RWPE2 (cell line): ENCODE measurements around the gene SHROOM1.

ENCODE experiments used
- ATAC-seq: fragments of 200-7000 bp; cut with Tn5 transposase; 3 replicates; pipeline ENCODE4 v1.9.1; 2021; ENCODE audit warnings: low read depth
- DNase-seq: peaks from one replicate; pipeline ENCODE4 v3.0.0-alpha.2; 2020; ENCODE audit warnings: low spot score
- H3K27ac ChIP-seq: fragments of 450-650 bp; 2 replicates; pipeline ENCODE4 v1.5.1; 2017; ENCODE audit warnings: mild to moderate bottlenecking; ENCODE audit not compliant: poor library complexity, severe bottlenecking
- H3K27me3 ChIP-seq: fragments of 250-450 bp; sonication (Bioruptor Pico); 2 replicates; pipeline ENCODE4 v1.5.1; 2021; ENCODE audit warnings: mild to moderate bottlenecking, moderate library complexity; ENCODE audit not compliant: insufficient read depth, poor library complexity, severe bottlenecking
- H3K36me3 ChIP-seq: fragments of 250-450 bp; sonication (Bioruptor Pico); 2 replicates; pipeline ENCODE4 v1.5.1; 2020; ENCODE audit warnings: low read depth, mild to moderate bottlenecking, moderate library complexity
- H3K4me1 ChIP-seq: fragments of 250-450 bp; sonication (Bioruptor Pico); 2 replicates; pipeline ENCODE4 v1.5.1; 2021; ENCODE audit warnings: mild to moderate bottlenecking, moderate library complexity; ENCODE audit not compliant: insufficient read depth, poor library complexity, severe bottlenecking
- H3K4me3 ChIP-seq: fragments of 250-450 bp; sonication (Bioruptor Pico); 2 replicates; pipeline ENCODE4 v1.5.1; 2021; ENCODE audit warnings: mild to moderate bottlenecking, moderate library complexity; ENCODE audit not compliant: severe bottlenecking
- H3K9me3 ChIP-seq: fragments of 250-450 bp; sonication (Bioruptor Pico); 2 replicates; pipeline ENCODE4 v1.5.1; 2021; ENCODE audit warnings: mild to moderate bottlenecking, moderate library complexity; ENCODE audit not compliant: severe bottlenecking
- CTCF ChIP-seq: fragments of 450-650 bp; IDR thresholded peaks from one replicate; pipeline ENCODE4 v1.5.1; 2017; ENCODE audit warnings: mild to moderate bottlenecking, moderate library complexity; ENCODE audit not compliant: poor library complexity, severe bottlenecking

The SHROOM1 gene

GRCh38 chr5:132823481-132824050, 6.9 kb downstream of the SHROOM1 start:
- no peaks in the 10 kb centered on the region for H3K27me3 ChIP-seq
- DNase-seq (no peak), ATAC-seq (no peak)
- H3K36me3 ChIP-seq, result no peaks in the 10 kb centered on the region
- H3K9me3 ChIP-seq, result no peaks in the 10 kb centered on the region
- no peaks in the 10 kb centered on the region for H3K4me1 ChIP-seq
- H3K27ac ChIP-seq, result no peak overlapping the region
- no peak overlapping the region for H3K4me3 ChIP-seq
- TF ChIP-seq CTCF, result no peak

- Histone ChIP-seq H3K27ac (no peak overlapping the region), H3K4me3 (no peak overlapping the region), H3K36me3 (no peaks in the 10 kb centered on the region), H3K4me1 (no peaks in the 10 kb centered on the region), H3K9me3 (no peaks in the 10 kb centered on the region), H3K27me3 (no peaks in the 10 kb centered on the region)
- ATAC-seq (no peak), DNase-seq (no peak)
- TF ChIP-seq CTCF, result no peak
Measured at GRCh38 chr5:132822650-132823480, 7.6 kb downstream of the SHROOM1 start.

- ATAC-seq (0 out of 3 replicates have a peak, but pooled peaks have one; percentile 3), DNase-seq (no peak)
- no peak for TF ChIP-seq CTCF
- H3K4me3 ChIP-seq, result no peak overlapping the region
- no peak overlapping the region for H3K27ac ChIP-seq
- no peaks in the 10 kb centered on the region for H3K27me3 ChIP-seq
- H3K36me3 ChIP-seq, result no peaks in the 10 kb centered on the region
- H3K9me3 ChIP-seq, result no peaks in the 10 kb centered on the region
- H3K4me1 ChIP-seq, result no peaks in the 10 kb centered on the region
Measured at GRCh38 chr5:132821791-132822190, 8.7 kb downstream of the SHROOM1 start.

- Histone ChIP-seq H3K9me3 (no peaks in the 10 kb centered on the region), H3K4me1 (no peaks in the 10 kb centered on the region), H3K27ac (no peak overlapping the region), H3K27me3 (no peaks in the 10 kb centered on the region), H3K4me3 (no peak overlapping the region), H3K36me3 (no peaks in the 10 kb centered on the region)
- no peak for ATAC-seq
- no peak for DNase-seq
- no peak for TF ChIP-seq CTCF
Measured at GRCh38 chr5:132821350-132821749, 9.1 kb downstream of the SHROOM1 start.

- H3K27ac ChIP-seq, result no peak overlapping the region
- peak; percentile 98 for TF ChIP-seq CTCF
- peak; percentile 91 for DNase-seq
- peak; percentile 79 for ATAC-seq
- H3K9me3 ChIP-seq, result no peaks in the 10 kb centered on the region
- peaks cover 2% of the 10 kb centered on the region for H3K4me1 ChIP-seq
- no peak overlapping the region for H3K4me3 ChIP-seq
- no peaks in the 10 kb centered on the region for H3K27me3 ChIP-seq
- H3K36me3 ChIP-seq, result no peaks in the 10 kb centered on the region
Measured at GRCh38 chr5:132820162-132820754, 10.2 kb downstream of the SHROOM1 start.
